ENCODE data around the gene CBX8.
A peak's percentile ranks its signal among the peaks of the same experiment; 100 is the strongest.

The CBX8 gene

DNA sequence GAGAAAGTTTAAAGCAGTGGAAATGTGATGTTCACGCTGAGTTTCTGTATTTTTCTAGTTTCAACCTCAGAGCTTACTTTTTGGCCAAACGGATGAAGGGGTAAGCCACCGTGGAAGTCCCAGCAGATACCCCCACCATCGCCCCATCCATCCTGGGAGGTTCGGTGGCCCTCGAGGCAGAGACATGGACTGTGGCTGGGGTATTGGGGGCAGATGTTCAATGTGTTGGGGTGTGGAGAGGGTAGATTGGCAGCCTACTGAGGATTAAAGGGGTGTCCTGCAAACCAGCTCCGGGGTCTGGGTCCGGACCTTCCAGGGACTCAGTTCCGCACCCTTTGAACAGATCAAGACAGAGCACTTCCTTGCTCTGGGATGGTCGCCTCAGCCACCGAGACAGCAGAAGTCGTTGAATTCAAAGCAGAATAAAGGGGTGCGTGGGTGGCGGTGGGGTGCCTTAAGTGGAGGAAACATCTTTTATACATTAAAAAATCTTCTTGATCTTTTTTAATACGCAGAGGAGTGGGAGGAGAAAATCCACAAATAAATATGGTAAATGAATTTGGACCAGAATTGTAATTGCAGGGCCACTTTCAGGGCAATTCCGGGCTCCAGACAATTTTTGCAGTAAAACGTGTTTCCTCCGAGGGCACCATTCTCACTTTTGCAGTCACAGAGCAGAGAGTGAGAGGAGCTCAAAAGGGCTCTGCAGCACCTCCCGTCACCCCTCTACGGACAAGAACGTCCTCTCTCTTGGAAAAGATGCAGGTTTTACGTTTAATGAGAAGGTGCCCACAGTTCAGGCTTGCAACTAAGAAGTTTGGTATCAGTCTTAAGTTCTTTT is 8.2 kb upstream of the CBX8 start:
- Mint-ChIP-seq H3K27ac (peak overlapping the region; percentile 85), H3K9me3 (no peaks in the 10 kb centered on the region), H3K4me3 (peak overlapping the region; percentile 69), H3K4me1 (peaks cover 36% of the 10 kb centered on the region), H3K27me3 (peaks cover 49% of the 10 kb centered on the region), H3K36me3 (no peaks in the 10 kb centered on the region)

DNA sequence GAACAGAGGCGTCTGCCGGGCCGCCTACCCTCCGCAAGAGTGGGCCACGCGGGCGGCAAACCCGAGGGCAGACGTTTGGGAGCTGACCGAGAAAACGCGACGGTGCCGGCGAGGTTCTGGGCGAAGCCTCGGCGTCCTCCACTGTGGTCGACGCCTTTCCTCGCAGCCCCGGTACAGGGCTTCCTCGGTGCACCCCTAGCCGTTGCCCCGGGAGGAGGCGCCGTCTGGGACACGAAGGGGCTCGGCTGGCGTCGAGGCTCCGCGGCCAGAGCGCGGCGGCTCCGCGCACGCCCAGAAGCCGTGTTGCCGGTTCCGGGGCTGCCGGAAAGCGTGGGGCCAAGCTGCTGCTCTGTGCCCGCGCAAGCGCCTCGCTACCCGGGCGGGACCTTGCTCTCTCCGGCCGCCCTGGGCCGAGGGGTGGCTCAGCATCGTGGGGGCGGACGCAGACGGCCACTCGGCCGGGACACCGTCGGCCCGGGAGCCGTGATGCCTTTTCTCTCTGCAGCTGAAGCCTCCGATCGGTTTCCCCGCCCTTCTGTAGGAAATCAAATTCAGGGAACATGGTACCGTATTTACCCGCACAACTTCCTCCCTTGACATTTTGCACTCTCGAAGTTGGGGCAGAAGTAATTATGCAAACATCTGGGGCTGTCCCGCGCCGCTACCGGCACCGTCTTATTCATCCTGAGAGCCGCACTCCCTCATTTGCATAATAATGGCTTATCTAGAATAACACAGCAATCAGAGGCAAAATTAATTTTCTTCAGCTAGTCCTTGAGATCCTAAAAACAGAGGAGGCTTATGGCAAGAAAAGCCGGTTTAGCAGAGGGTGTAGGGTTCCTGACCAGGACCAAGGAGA is 7.3 kb upstream of the CBX8 start:
- Mint-ChIP-seq H3K4me3 (peak overlapping the region; percentile 69), H3K27me3 (peaks cover 56% of the 10 kb centered on the region), H3K27ac (peak overlapping the region; percentile 85), H3K36me3 (no peaks in the 10 kb centered on the region), H3K4me1 (peaks cover 44% of the 10 kb centered on the region), H3K9me3 (no peaks in the 10 kb centered on the region)

DNA sequence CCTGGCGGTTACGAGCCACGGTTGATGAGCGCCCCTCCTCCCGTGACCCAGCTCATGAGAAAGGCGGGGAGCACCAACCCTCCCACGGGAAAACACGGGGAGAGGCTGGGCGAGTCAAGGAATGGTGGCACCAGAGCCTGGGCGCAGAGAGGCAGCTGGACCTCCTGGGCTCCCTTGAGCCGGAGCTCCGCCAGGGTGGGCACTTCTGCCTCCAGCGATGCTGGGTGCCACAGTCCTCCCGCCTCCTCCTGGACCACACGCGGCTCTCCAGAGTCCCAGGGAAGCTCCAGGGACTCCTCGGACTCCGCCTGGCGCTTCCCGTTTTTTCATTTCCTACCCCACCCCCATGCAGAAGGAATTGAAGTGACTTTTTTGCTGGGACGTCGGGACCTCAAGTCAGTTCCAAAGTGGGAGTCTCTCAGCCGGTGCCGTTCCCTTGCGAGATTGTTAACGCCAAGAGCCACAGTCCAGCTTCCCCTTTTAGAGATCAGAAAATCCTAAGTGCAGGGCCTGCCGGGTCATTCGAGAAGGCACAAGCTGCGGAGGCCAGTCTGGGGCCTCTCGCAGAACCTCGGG is 6.6 kb upstream of the CBX8 start:
- no peaks in the 10 kb centered on the region for H3K9me3 Mint-ChIP-seq
- H3K27me3 Mint-ChIP-seq: peaks cover 53% of the 10 kb centered on the region
- peaks cover 41% of the 10 kb centered on the region for H3K4me1 Mint-ChIP-seq
- no peaks in the 10 kb centered on the region for H3K36me3 Mint-ChIP-seq
- no peak overlapping the region for H3K4me3 Mint-ChIP-seq
- H3K27ac Mint-ChIP-seq: peak overlapping the region; percentile 51

DNA sequence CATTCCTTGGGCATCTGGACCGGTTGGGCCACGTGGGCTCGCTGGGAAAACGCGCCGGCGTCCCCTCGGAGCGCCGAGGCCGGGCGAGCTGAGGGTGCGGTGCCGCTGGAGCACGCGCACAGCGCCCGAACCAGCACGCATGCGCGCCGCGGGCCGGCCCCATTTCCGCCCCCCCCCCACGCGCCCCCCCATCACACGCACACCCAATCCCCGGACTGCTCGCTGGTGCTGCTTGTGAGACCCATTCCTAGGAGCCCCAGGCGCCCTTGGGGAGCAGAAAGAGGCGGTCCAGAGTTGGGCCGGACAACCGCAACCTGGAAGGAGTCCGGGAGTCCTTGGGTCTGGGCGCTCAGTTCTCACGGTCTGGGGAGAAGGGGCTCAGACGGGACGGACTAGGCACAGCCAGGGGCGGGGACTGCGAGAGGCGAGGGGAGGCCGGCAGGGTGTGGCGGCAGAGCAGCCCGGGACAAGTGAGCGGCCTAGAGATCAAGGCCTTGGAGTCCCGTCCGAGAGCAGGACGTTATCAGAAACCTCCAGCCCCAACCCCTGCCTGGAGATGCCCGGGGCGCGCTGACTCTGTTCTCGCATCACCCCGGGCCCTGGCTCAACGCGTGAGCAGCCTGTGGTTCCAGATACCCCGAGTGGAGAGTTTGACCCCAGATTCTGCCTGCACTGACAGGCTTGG is 6.0 kb upstream of the CBX8 start:
- Mint-ChIP-seq H3K36me3 (no peaks in the 10 kb centered on the region), H3K27ac (no peak overlapping the region), H3K9me3 (no peaks in the 10 kb centered on the region), H3K4me3 (no peak overlapping the region), H3K27me3 (peaks cover 50% of the 10 kb centered on the region), H3K4me1 (peaks cover 42% of the 10 kb centered on the region)

DNA sequence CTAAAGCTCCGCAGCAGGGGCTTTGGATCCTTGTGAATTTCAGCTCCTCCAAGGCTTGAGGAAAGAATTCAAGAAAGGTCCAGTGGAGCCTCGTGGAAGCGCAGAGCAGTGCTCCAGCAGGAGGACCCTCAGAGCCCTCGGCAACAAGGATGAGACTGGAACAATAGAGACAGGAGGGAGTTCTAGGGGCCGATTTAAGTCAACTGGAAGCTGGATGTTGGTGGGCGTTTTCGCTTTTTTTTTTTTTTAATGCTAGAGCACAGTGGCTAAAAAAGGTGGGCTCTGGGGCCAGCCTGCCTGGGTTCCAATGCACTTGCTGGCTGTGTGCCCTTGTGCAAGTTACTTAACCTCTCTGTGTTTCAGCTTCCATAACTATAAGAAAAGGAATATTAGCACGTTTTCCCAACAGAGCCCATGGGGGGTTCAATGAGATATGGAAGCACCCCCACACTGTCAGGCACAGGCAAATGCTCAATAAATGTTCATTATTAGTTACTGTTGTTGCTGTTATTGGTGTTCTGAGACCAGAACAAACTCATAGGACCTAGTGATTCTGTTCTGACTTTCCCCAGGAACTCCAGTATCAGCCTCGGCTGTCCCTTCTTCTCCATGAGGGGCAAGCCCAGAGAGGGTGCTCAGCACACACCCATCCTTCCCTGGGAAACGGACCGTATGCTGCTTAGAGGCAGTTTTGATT is 5.3 kb upstream of the CBX8 start:
- no peak overlapping the region for H3K4me3 Mint-ChIP-seq
- H3K4me1 Mint-ChIP-seq: peaks cover 42% of the 10 kb centered on the region
- H3K9me3 Mint-ChIP-seq: no peaks in the 10 kb centered on the region
- H3K36me3 Mint-ChIP-seq: no peaks in the 10 kb centered on the region
- H3K27me3 Mint-ChIP-seq: peaks cover 47% of the 10 kb centered on the region
- H3K27ac Mint-ChIP-seq: peak overlapping the region; percentile 51

DNA sequence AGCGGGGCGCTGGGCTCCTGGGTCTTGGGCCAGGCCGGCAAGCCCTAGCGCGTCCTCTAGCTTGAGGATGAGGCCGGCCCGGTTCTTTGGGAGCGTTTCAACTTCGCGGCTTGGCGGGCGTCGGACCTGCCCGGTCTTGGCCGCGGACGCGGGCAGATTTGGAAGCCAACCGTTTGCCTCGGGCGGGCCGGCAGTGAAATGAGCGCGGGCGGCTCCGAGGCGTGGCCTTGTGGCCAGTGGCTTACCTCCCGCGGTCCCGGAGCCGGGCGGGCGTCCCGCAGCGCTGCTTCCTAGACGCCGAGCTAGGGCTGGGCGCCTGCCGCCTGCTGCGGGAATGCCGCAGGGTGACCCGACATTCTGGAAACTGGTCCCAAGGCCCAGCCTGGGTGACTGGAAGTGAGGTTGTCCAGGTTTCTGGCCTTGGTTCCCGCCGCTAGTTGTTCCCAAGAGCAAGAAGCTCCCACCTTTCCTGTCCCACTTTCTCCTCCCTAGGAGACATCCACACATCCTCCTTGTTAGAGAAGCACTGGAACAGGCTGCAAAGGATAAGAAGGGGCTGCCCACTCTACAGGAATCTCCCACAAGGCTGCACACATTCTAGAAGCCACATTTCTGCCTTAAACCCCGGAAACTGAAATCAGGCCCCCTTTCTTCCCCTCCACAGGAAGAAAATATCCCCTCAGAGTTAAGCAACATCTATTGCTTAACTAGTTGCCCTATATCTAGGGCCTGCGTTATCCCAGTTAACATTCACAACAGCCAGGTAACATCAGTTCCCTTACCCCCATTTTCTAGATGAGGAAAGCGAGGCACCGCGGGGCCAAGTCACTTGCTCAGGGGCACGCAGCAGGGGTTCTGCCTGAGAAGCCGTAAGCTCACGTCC is 4.5 kb upstream of the CBX8 start:
- Mint-ChIP-seq H3K27me3 (peaks cover 41% of the 10 kb centered on the region), H3K9me3 (no peaks in the 10 kb centered on the region), H3K4me1 (peaks cover 43% of the 10 kb centered on the region), H3K4me3 (no peak overlapping the region), H3K36me3 (no peaks in the 10 kb centered on the region), H3K27ac (peak overlapping the region; percentile 51)

DNA sequence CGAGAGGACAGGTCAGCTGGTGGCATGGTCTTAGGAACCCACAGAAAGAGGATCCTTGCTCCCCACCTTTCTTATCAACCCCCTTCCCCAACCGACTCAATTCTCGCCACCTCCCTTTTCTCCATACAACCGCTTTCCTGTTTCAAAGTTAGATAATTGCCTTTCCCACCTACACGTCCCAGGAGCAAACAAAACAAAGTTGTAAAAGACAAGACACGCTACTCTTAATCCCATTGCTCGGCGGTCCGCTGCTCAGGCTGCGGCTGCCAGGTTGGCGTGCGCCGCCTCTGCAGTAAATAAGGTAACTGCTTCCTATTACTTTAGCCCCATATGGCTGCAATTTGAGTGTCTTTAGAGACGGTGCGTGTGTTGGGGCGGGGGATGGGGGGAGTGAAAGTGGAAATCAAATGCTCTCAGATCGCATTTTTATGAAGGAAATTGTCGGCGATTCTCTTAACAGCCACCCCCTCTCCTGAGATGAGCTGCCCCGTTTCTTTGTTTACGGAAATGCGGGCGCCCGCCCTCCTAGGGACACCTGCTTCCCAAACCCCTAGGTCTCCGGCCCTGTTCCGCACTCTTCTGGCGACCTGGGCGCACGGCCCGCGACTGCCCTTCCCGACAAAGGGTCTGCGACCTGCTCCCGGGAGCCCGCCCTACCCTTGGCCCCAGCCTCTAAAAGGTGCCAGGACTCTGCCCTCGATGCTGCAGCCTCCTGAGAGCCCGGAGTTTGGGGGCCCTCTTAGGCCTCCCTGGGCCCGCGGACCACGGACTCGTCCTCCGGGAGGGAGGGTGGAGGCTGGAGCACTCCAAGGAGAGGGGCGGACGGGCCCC is 3.7 kb upstream of the CBX8 start:
- H3K9me3 Mint-ChIP-seq: no peaks in the 10 kb centered on the region
- H3K27ac Mint-ChIP-seq: peak overlapping the region; percentile 88
- peaks cover 46% of the 10 kb centered on the region for H3K4me1 Mint-ChIP-seq
- H3K27me3 Mint-ChIP-seq: peaks cover 35% of the 10 kb centered on the region
- H3K4me3 Mint-ChIP-seq: peak overlapping the region; percentile 66
- H3K36me3 Mint-ChIP-seq: no peaks in the 10 kb centered on the region

DNA sequence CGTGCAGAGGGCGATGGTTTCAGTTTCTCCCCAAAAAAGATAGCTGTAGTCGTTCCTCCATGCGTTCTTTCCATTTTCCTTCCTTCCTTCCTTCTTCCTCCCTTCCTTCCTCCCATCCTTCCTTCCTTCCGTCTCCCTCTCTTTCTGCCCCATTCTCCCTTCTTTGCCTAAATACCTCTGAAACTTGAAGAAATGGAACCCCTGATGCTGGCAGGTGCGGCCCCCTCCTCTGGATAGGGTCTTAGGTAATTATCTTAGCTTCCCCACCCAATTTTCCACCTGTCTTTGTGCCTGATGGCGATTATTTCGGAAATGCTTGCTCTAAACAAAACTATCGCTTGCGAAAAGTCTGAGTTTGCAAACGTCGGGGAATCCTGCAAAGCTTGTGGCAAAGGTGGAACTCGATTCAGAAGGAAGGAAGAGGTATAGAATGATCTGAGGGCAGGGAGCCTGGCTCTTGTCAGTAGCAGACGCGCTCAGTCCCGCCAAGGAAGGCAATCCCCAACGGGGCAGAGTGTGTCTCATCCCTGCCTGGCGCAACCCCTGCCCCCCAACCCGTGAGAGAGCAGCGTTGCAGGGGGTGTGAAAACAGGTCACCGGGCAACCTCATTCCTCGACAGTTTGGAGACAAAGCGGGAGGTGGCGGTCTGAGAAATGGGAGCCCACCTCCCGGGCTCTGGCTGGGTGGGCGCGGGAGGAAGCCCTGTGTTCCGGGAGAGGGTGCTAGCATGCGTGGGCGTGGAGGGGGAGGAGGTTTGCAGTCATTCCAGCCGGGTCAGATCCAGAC is 2.9 kb upstream of the CBX8 start:
- Mint-ChIP-seq H3K36me3 (no peaks in the 10 kb centered on the region), H3K27ac (peak overlapping the region; percentile 67), H3K27me3 (peaks cover 29% of the 10 kb centered on the region), H3K4me1 (peaks cover 38% of the 10 kb centered on the region), H3K4me3 (peak overlapping the region; percentile 57), H3K9me3 (no peaks in the 10 kb centered on the region)

DNA sequence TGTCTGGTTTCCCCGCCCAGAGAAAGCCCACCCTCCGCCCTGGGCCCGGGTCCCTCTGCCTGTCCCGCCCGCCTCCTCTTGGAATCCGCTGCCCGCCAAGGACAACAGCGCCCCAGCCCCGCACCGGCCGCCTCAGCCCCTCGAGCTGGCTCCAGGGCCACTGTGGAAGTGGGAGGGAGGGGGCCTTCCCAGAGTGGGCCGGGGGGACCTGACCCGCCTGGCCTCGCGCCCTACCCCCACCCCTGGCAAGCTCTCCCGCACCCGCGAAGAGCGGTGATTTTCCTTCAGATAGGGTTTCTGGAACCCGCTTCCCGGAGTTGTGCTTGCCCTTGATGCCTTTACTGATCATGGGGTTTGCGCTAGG is 2.3 kb upstream of the CBX8 start:
- Mint-ChIP-seq H3K27me3 (peaks cover 24% of the 10 kb centered on the region), H3K4me3 (peak overlapping the region; percentile 57), H3K9me3 (no peaks in the 10 kb centered on the region), H3K4me1 (peaks cover 32% of the 10 kb centered on the region), H3K36me3 (no peaks in the 10 kb centered on the region), H3K27ac (peak overlapping the region; percentile 67)

DNA sequence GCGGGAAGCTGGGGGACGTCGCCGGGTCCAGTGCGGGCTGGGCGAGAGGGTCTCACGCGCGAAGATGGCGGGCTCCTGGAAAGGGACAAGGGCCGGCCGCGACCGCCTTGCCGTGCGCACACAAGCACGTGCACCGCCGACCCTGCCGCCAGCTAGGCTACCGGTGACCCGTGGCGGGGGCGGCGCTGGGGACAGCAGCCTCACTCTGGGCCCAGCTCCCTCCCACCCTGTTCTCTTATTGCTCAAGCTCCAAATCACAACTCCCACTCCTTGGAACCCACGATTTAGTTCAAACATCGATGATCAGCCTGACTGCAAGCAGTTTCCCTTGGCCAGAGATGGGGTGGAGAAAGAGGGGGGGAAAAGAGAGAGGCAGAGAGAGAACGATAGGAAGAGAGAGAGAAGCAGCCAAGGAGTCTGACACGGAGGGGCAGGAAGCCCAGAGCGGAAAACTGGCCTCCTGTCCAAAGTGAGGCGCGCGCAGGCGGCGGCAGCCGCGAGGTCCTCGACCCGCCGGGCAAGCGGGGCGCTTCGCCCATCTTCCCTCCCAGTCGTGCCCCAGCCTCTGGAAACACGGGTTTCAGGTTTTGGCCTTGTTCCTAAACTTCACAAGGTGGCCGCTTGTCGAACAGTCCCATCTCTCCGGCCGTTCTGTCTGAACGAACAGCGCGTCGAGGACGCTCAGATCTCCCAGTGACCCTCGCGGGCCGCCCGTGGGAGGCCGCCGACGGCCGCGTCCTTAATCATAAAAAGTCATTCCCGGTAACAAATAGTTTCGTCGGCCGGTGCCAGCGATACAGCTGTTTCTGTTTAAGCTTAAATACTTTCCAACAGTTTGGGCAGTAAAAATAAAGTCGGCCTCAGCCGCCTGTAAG is 1.7 kb upstream of the CBX8 start:
- Mint-ChIP-seq H3K4me1 (peaks cover 32% of the 10 kb centered on the region), H3K36me3 (peaks cover 2% of the 10 kb centered on the region), H3K4me3 (peak overlapping the region; percentile 66), H3K9me3 (no peaks in the 10 kb centered on the region), H3K27ac (peak overlapping the region; percentile 46), H3K27me3 (peaks cover 25% of the 10 kb centered on the region)

DNA sequence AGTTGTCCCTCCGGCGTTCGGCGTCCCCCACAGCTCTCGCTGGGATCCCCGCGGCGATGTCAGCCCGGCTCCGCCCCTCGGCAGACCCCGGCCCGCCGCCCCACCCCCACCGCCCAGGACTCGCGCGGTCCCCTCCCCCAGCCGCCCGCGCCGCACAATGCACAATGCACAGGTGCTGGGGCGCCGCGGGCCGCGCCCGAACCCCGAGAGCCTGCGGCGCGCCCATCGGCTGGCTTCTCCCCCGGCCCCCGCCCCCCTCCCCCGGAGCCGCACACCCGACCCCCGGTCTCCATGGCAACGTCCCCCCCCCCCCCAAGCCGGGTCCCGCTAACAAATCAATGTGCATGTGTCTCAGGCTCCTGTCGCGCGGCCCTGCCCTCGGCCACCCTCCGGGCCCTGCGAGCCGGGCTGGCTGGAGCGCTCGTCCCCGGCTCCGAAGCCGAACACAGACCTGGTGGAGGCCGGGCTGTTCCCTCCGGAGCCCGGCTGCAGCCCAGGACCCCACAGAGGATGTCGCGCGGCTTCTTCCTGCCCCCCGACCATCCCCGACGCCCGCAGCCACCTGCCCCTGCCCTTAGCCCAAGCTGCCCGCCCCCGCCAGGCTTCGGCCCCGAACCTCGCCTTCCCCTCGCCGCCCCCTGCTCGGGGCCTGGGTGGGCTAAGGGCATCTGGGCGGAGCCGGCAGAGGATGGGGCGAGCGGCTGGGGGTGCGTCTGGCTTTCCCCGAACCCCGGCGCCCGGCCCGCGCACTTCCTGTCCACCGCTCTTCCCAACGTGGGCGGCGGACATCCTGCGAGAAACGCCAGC is 818 bp upstream of the CBX8 start:
- peaks cover 32% of the 10 kb centered on the region for H3K4me1 Mint-ChIP-seq

DNA sequence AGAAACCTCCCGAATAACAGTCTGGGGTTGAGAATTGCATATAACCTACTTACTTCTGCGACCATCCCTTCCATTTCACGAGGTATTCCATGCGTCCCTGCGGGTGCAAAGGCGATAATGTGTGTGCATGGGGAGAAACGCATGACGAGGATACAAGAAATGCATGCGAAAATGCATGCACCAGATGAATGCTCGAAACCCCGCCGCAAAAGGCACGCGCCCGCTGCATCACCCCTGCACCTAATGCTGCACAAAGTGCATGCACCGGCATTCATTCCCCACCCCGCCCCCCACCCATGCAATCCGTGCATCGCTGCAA is 474 bp downstream of the CBX8 start:
- Mint-ChIP-seq H3K27me3 (peaks cover 24% of the 10 kb centered on the region), H3K36me3 (peaks cover 2% of the 10 kb centered on the region), H3K4me3 (peak overlapping the region; percentile 87), H3K27ac (no peak overlapping the region), H3K9me3 (no peaks in the 10 kb centered on the region), H3K4me1 (peaks cover 25% of the 10 kb centered on the region)

More for the DNA sequence above, 818 bp upstream of the CBX8 start:
- Mint-ChIP-seq H3K4me3 (no peak overlapping the region), H3K27me3 (peaks cover 25% of the 10 kb centered on the region), H3K27ac (no peak overlapping the region), H3K36me3 (peaks cover 2% of the 10 kb centered on the region), H3K9me3 (no peaks in the 10 kb centered on the region)
